HepG2 (cell line): ENCODE results near the gene PMAIP1. TPM values are rescaled to one million over a fixed set of nuclear protein-coding genes. Genes with fewer than 3 reads are reported as not detected.

Experiments
- AGO1 ChIP-seq: fragments of 200-400 bp; formaldehyde crosslinking; IDR thresholded peaks from 2 replicates; pipeline ENCODE4 v1.6.1; 2017; ENCODE audit warnings: mild to moderate bottlenecking, low read depth, low read length, moderate library complexity; ENCODE audit not compliant: poor library complexity, severe bottlenecking
- ATM ChIP-seq: fragments of 450-650 bp; IDR thresholded peaks from 2 replicates; pipeline ENCODE4 v1.7.1; 2017; ENCODE audit warnings: mild to moderate bottlenecking, borderline replicate concordance
- CHD4 ChIP-seq: fragments of 200-600 bp; sonication (generic); IDR thresholded peaks from 2 replicates; pipeline ENCODE4 v1.7.0; 2017; ENCODE audit warnings: mild to moderate bottlenecking, low read length, borderline replicate concordance
- ELF1 ChIP-seq: sonication (generic); formaldehyde crosslinking; IDR thresholded peaks from 2 replicates; pipeline ENCODE4 v1.4.0; 2020; ENCODE audit warnings: missing genetic modification reagents
- ESRRA ChIP-seq: sonication (generic); formaldehyde crosslinking; IDR thresholded peaks from 2 replicates; pipeline ENCODE4 v1.5.1; 2020; ENCODE audit warnings: mild to moderate bottlenecking, low read depth, missing genetic modification reagents
- FOXJ3 ChIP-seq: sonication (generic); formaldehyde crosslinking; IDR thresholded peaks from 2 replicates; pipeline ENCODE4 v1.4.0; 2020; ENCODE audit warnings: missing genetic modification reagents, mild to moderate bottlenecking, borderline replicate concordance
- FOXO1 ChIP-seq: sonication (generic); formaldehyde crosslinking; IDR thresholded peaks from 2 replicates; pipeline ENCODE4 v1.4.0; 2020; ENCODE audit warnings: missing genetic modification reagents
- HDAC2 ChIP-seq: sonication (generic); formaldehyde crosslinking; IDR thresholded peaks from 2 replicates; pipeline ENCODE4 v1.4.0; 2020; ENCODE audit warnings: missing genetic modification reagents
- MBD4 ChIP-seq: IDR thresholded peaks from 2 replicates; pipeline ENCODE4 v1.6.1; 2012; ENCODE audit warnings: low read length, inconsistent platforms, borderline replicate concordance
- MEF2D ChIP-seq: sonication (generic); formaldehyde crosslinking; IDR thresholded peaks from 2 replicates; pipeline ENCODE4 v1.5.1; 2020; ENCODE audit warnings: mild to moderate bottlenecking, missing genetic modification reagents
- NFE2L2 ChIP-seq: fragments of 150-350 bp; IDR thresholded peaks from 2 replicates; pipeline ENCODE4 v1.6.1; 2014; ENCODE audit warnings: low read length
- NONO ChIP-seq, 2 experiments: fragments of 450-650 bp in 1 of 2; sonication (generic) in 1 of 2; formaldehyde crosslinking in 1 of 2; IDR thresholded peaks in 1 of 2; conservative IDR thresholded peaks in 1 of 2; 2 replicates each; pipeline versions ENCODE4 v1.6.1 to v1.8.0; 2017 to 2022; ENCODE audit warnings: mild to moderate bottlenecking in 1 of 2, missing genetic modification reagents in 1 of 2, moderate library complexity in 1 of 2
- SP2 ChIP-seq: sonication (generic); formaldehyde crosslinking; IDR thresholded peaks from 2 replicates; pipeline ENCODE4 v1.5.1; 2020; ENCODE audit warnings: mild to moderate bottlenecking, missing genetic modification reagents
- TARDBP ChIP-seq: sonication (generic); formaldehyde crosslinking; IDR thresholded peaks from 2 replicates; pipeline ENCODE4 v1.8.0; 2022; ENCODE audit warnings: mild to moderate bottlenecking, missing genetic modification reagents
- ZBTB21 ChIP-seq: sonication (generic); formaldehyde crosslinking; IDR thresholded peaks from 2 replicates; pipeline ENCODE4 v1.4.0; 2020; ENCODE audit warnings: missing genetic modification reagents
- ZNF251 ChIP-seq: sonication (generic); formaldehyde crosslinking; IDR thresholded peaks from 2 replicates; pipeline ENCODE4 v1.9.0; 2021; ENCODE audit warnings: mild to moderate bottlenecking, missing genetic modification reagents
- ZNF331 ChIP-seq: sonication (generic); formaldehyde crosslinking; IDR thresholded peaks from 2 replicates; pipeline ENCODE4 v1.4.0; 2020; ENCODE audit warnings: missing genetic modification reagents
- ZNF569 ChIP-seq: sonication (generic); formaldehyde crosslinking; IDR thresholded peaks from 2 replicates; pipeline ENCODE4 v1.5.0; 2020; ENCODE audit warnings: mild to moderate bottlenecking, missing genetic modification reagents, moderate library complexity, borderline replicate concordance
- ZNF577 ChIP-seq: sonication (generic); formaldehyde crosslinking; IDR thresholded peaks from 2 replicates; pipeline ENCODE4 v1.4.0; 2020; ENCODE audit warnings: mild to moderate bottlenecking, low read depth, missing genetic modification reagents, borderline replicate concordance
- ZNF720 ChIP-seq: sonication (generic); formaldehyde crosslinking; IDR thresholded peaks from 2 replicates; pipeline ENCODE4 v1.4.0; 2020; ENCODE audit warnings: missing genetic modification reagents
- polyA plus RNA-seq, 8 experiments: library from polyadenylated mRNA; depleted of rRNA in 3 of 8; stranded (reverse) in 7 of 8; unstranded in 1 of 8; fragments of >200 nt; fragmentation: Illumina TruSeq in 4 of 8; extraction: Trizol in 4 of 8; gene quantifications; 2 replicates each; pipeline versions ENCODE4 v1.2.1 to v1.2.3, GENCODE V29; 2011 to 2016; ENCODE audit warnings: low read depth in 4 of 8, missing spikeins in 1 of 8, mixed read lengths in 1 of 8; ENCODE audit not compliant: insufficient read depth in 1 of 8
- total RNA-seq, 5 experiments: library from RNA; depleted of rRNA; stranded (reverse); fragments of >200 nt; fragmentation: Illumina TruSeq; extraction: Trizol; gene quantifications; 2 replicates each; pipeline ENCODE4 v1.2.3, GENCODE V29; 2016; ENCODE audit warnings: low read depth in 1 of 5
- TF ChIP-seq, protein P1 (sequence below): sonication (generic); formaldehyde crosslinking; IDR thresholded peaks from 2 replicates; pipeline ENCODE4 v1.4.0; 2020; ENCODE audit warnings: missing genetic modification reagents, borderline replicate concordance
- TF ChIP-seq, protein P2 (sequence below): sonication (generic); formaldehyde crosslinking; IDR thresholded peaks from 2 replicates; pipeline ENCODE4 v1.4.0; 2020; ENCODE audit warnings: mild to moderate bottlenecking, low read depth, missing genetic modification reagents
- TF ChIP-seq, protein P3 (sequence below): IDR thresholded peaks from 2 replicates; pipeline ENCODE4 v1.6.1; 2012; ENCODE audit warnings: low read depth, low read length, improper control_type of control experiment
- TF ChIP-seq, protein P4 (sequence below): IDR thresholded peaks from 2 replicates; pipeline ENCODE4 v1.6.1; 2016; ENCODE audit warnings: missing genetic modification reagents, missing compliant biosample characterization

The PMAIP1 gene
- total and polyA plus RNA-seq, 2 of the 13 experiments (the other 11 are each of a cell fraction or from before 2014, with no cell fraction given): 1.5 to 1.7 TPM

DNA sequence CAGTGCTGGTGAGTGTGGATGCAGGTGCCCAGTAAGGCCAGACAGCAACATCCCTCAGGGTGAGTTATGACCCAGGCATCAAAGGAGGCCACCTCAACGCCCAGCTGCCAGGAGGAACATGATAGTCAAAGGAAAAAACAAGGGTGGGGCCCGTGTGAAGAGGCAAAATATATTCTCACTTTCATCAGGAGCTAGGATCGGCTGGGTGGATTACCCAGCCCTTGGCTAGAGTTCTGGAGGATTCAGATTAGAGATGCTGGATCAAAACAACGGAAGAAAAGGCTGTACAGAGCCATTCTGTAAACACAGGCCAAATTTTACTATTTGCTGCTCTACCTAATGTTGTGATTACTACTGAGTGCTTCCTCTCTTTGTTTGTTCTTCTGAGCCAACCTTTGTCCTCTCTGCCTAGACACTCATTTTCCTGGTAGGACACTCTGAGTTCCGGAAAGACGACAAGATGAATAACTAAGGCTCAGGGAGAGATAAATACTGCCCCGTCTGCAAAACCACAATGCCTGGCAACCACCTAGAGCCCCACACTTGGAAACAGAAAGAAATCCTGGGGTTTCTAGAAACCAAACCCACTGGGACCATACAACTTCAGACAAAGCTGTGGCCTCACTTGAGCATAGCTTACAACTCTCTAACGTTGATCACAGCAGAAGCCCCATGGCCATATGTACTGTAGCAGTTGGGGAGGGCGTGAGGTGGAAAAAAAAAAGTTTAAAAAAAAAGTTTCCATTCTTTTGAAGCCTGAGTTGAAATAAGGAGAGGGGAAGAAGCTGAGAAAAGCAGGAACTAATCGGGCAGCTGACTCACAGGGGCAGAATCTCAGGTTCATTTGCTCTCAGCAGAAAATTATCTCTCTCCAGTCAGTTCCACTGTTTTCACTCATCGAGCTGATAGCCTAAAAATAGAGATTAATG lies 17.8 kb upstream of the PMAIP1 start (continued):
- TF ChIP-seq, protein P1, sequence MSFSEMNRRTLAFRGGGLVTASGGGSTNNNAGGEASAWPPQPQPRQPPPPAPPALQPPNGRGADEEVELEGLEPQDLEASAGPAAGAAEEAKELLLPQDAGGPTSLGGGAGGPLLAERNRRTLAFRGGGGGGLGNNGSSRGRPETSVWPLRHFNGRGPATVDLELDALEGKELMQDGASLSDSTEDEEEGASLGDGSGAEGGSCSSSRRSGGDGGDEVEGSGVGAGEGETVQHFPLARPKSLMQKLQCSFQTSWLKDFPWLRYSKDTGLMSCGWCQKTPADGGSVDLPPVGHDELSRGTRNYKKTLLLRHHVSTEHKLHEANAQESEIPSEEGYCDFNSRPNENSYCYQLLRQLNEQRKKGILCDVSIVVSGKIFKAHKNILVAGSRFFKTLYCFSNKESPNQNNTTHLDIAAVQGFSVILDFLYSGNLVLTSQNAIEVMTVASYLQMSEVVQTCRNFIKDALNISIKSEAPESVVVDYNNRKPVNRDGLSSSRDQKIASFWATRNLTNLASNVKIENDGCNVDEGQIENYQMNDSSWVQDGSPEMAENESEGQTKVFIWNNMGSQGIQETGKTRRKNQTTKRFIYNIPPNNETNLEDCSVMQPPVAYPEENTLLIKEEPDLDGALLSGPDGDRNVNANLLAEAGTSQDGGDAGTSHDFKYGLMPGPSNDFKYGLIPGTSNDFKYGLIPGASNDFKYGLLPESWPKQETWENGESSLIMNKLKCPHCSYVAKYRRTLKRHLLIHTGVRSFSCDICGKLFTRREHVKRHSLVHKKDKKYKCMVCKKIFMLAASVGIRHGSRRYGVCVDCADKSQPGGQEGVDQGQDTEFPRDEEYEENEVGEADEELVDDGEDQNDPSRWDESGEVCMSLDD: no peak
- TF ChIP-seq MEF2D (CRISPR knock-in tag) (no peak), ESRRA (CRISPR knock-in tag) (no peak), ZNF577 (no peak), TARDBP (CRISPR knock-in tag) (no peak), AGO1 (no peak), ZBTB21 (CRISPR knock-in tag) (no peak), CHD4 (no peak), FOXO1 (CRISPR knock-in tag) (peak; percentile 28; the same call in 1 of the 2 replicates), ELF1 (no peak), HDAC2 (CRISPR knock-in tag) (peak; percentile 50; the same call in 1 of the 2 replicates), SP2 (CRISPR knock-in tag) (no peak), ZNF331 (CRISPR knock-in tag) (no peak), ZNF251 (CRISPR knock-in tag) (no peak), ZNF720 (CRISPR knock-in tag) (no peak), NFE2L2 (no peak), FOXJ3 (CRISPR knock-in tag) (no peak; the same call in 1 of the 2 replicates), ZNF569 (CRISPR knock-in tag) (no peak), ATM (no peak), MBD4 (no peak), NONO (IDR thresholded peaks at IDR 0.05) (no peak), NONO (CRISPR knock-in tag; conservative IDR thresholded peaks at IDR 0.05) (no peak)
- TF ChIP-seq, protein P2, sequence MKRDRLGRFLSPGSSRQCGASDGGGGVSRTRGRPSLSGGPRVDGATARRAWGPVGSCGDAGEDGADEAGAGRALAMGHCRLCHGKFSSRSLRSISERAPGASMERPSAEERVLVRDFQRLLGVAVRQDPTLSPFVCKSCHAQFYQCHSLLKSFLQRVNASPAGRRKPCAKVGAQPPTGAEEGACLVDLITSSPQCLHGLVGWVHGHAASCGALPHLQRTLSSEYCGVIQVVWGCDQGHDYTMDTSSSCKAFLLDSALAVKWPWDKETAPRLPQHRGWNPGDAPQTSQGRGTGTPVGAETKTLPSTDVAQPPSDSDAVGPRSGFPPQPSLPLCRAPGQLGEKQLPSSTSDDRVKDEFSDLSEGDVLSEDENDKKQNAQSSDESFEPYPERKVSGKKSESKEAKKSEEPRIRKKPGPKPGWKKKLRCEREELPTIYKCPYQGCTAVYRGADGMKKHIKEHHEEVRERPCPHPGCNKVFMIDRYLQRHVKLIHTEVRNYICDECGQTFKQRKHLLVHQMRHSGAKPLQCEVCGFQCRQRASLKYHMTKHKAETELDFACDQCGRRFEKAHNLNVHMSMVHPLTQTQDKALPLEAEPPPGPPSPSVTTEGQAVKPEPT (CRISPR knock-in tag): no peak
- TF ChIP-seq, protein P3, sequence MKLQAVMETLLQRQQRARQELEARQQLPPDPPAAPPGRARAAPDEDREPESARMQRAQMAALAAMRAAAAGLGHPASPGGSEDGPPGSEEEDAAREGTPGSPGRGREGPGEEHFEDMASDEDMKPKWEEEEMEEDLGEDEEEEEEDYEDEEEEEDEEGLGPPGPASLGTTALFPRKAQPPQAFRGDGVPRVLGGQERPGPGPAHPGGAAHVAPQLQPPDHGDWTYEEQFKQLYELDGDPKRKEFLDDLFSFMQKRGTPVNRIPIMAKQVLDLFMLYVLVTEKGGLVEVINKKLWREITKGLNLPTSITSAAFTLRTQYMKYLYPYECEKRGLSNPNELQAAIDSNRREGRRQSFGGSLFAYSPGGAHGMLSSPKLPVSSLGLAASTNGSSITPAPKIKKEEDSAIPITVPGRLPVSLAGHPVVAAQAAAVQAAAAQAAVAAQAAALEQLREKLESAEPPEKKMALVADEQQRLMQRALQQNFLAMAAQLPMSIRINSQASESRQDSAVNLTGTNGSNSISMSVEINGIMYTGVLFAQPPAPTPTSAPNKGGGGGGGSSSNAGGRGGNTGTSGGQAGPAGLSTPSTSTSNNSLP: no peak
- TF ChIP-seq, protein P4, sequence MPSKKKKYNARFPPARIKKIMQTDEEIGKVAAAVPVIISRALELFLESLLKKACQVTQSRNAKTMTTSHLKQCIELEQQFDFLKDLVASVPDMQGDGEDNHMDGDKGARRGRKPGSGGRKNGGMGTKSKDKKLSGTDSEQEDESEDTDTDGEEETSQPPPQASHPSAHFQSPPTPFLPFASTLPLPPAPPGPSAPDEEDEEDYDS (CRISPR knock-in tag): no peak
